K562 (cell line): ENCODE data around the gene GFRA4. TPM values are rescaled to one million over a fixed set of nuclear protein-coding genes. Genes with fewer than 3 reads are reported as not detected.

Experiments used
- MCM7 ChIP-seq, 2 experiments: fragments of 450-650 bp; IDR thresholded peaks; 2 replicates each; pipeline ENCODE4 v1.6.1; 2016 to 2018
- SMAD1 ChIP-seq: fragments of 150-350 bp; IDR thresholded peaks from 2 replicates; pipeline ENCODE4 v1.6.1; 2014; ENCODE audit warnings: low read length, low read depth; ENCODE audit not compliant: partially characterized antibody
- SMARCC2 ChIP-seq: fragments of 450-650 bp; IDR thresholded peaks from 2 replicates; pipeline ENCODE4 v1.6.1; 2017; ENCODE audit warnings: antibody characterized with exemption, moderate library complexity, mild to moderate bottlenecking, low read depth
- SMC3 ChIP-seq: conservative IDR thresholded peaks from 2 replicates; pipeline ENCODE4 v1.6.1; 2011; ENCODE audit warnings: low read depth, low read length, improper control_type of control experiment; ENCODE audit not compliant: insufficient read depth
- ZC3H11A ChIP-seq: IDR thresholded peaks from 2 replicates; pipeline ENCODE4 v1.6.1; 2012; ENCODE audit warnings: low read depth, low read length, improper control_type of control experiment
- ZNF324 ChIP-seq: fragments of 250-450 bp; sonication (Bioruptor Pico); IDR thresholded peaks from 2 replicates; pipeline ENCODE4 v1.4.0; 2020; ENCODE audit warnings: mild to moderate bottlenecking
- ZNF41 ChIP-seq: fragments of 250-450 bp; sonication (Bioruptor Pico); conservative IDR thresholded peaks from 2 replicates; pipeline ENCODE4 v1.4.0; 2020; ENCODE audit warnings: mild to moderate bottlenecking
- ZNF57 ChIP-seq: fragments of 450-650 bp; formaldehyde crosslinking; IDR thresholded peaks from 2 replicates; pipeline ENCODE4 v1.4.0; 2020; ENCODE audit warnings: mild to moderate bottlenecking, moderate library complexity
- polyA plus RNA-seq, 8 experiments: library from polyadenylated mRNA; depleted of rRNA in 4 of 8; stranded (reverse) in 5 of 8; unstranded in 3 of 8; fragments of >200 nt; fragmentation: Nextera tagmentation in 2 of 8; fragmentation: Illumina TruSeq in 1 of 8; extraction: Ambion mirVana in 2 of 8; extraction: Trizol in 1 of 8; gene quantifications; 2 replicates each; pipeline versions ENCODE4 v1.2.1 to v1.2.3, GENCODE V29; 2011 to 2014; ENCODE audit warnings: inconsistent platforms in 1 of 8, missing spikeins in 1 of 8
- total RNA-seq, 7 experiments: library from RNA; depleted of rRNA in 6 of 7; stranded (reverse); fragments of >200 nt in 6 of 7; fragmentation: Illumina TruSeq in 2 of 7; extraction: Trizol in 2 of 7; gene quantifications; 2 replicates each; pipeline versions ENCODE4 v1.2.1 to v1.2.3, GENCODE V29; 2011 to 2021; ENCODE audit warnings: low replicate concordance in 1 of 7
- TF ChIP-seq, protein P1 (sequence below): fragments of 450-650 bp; IDR thresholded peaks from 2 replicates; pipeline ENCODE4 v1.6.1; 2016; ENCODE audit warnings: low read depth
- TF ChIP-seq, protein P2 (sequence below): fragments of 250-450 bp; sonication (Bioruptor Pico); IDR thresholded peaks from 2 replicates; pipeline ENCODE4 v1.4.0; 2020; ENCODE audit warnings: mild to moderate bottlenecking
- TF ChIP-seq, protein P3 (sequence below): sonication (generic); formaldehyde crosslinking; IDR thresholded peaks from 2 replicates; pipeline ENCODE4 v1.8.0; 2023; ENCODE audit warnings: mild to moderate bottlenecking, missing genetic modification reagents
- TF ChIP-seq, protein P4 (sequence below), 2 experiments: IDR thresholded peaks in 1 of 2; conservative IDR thresholded peaks in 1 of 2; 2 replicates each; pipeline ENCODE4 v1.6.1; 2016; ENCODE audit warnings: low read depth in 2 of 2, mild to moderate bottlenecking in 1 of 2, missing compliant biosample characterization in 1 of 2, missing genetic modification characterization in 1 of 2, moderate library complexity in 1 of 2

GFRA4 gene
- total and polyA plus RNA-seq, 9 of the 15 experiments (the other 6 are each of a cell fraction or from before 2014, with no cell fraction given), result not detected

DNA sequence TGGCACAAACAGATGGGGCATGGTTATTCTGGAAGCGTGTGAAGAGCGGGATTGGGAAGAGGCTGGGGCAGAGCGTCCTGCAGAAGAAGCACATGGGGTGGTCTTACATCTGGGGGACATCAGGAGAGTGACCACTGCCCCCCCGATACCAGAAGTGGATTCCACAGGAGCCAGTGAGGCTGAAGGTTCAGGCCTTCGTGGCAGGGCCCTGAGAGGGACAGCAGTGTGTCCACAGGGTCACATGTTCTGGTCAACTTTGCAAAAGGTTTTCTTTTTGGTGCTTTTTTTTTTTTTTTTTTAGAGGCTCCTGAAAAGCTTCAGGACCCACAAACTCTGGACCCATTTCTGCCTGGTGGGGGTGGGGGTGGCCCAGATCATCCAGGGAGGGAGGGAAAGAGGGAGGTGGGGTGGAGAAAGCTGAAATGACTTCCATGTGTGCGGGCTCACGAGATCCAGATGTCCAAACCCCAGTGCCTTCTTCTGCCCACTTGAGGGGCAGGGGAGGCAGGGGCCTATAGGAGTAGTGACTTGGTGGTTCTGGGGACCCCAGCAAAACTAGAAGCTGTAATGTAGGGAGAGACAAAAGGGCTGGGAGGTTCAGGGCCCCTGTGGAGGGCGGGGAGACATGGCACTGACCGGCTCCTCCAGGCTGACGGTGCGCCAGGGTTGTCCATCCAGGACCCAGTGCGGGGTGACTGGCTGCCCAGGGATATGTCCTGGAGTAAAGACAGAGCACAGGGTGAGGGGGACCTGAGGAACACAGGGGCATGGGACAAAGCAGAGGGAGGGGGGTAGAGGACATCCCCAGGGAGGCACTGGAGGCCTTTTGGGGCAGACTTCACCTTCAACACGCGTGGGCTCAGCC lies 15.9 kb upstream of the GFRA4 start (continued):
- TF ChIP-seq, protein P1, sequence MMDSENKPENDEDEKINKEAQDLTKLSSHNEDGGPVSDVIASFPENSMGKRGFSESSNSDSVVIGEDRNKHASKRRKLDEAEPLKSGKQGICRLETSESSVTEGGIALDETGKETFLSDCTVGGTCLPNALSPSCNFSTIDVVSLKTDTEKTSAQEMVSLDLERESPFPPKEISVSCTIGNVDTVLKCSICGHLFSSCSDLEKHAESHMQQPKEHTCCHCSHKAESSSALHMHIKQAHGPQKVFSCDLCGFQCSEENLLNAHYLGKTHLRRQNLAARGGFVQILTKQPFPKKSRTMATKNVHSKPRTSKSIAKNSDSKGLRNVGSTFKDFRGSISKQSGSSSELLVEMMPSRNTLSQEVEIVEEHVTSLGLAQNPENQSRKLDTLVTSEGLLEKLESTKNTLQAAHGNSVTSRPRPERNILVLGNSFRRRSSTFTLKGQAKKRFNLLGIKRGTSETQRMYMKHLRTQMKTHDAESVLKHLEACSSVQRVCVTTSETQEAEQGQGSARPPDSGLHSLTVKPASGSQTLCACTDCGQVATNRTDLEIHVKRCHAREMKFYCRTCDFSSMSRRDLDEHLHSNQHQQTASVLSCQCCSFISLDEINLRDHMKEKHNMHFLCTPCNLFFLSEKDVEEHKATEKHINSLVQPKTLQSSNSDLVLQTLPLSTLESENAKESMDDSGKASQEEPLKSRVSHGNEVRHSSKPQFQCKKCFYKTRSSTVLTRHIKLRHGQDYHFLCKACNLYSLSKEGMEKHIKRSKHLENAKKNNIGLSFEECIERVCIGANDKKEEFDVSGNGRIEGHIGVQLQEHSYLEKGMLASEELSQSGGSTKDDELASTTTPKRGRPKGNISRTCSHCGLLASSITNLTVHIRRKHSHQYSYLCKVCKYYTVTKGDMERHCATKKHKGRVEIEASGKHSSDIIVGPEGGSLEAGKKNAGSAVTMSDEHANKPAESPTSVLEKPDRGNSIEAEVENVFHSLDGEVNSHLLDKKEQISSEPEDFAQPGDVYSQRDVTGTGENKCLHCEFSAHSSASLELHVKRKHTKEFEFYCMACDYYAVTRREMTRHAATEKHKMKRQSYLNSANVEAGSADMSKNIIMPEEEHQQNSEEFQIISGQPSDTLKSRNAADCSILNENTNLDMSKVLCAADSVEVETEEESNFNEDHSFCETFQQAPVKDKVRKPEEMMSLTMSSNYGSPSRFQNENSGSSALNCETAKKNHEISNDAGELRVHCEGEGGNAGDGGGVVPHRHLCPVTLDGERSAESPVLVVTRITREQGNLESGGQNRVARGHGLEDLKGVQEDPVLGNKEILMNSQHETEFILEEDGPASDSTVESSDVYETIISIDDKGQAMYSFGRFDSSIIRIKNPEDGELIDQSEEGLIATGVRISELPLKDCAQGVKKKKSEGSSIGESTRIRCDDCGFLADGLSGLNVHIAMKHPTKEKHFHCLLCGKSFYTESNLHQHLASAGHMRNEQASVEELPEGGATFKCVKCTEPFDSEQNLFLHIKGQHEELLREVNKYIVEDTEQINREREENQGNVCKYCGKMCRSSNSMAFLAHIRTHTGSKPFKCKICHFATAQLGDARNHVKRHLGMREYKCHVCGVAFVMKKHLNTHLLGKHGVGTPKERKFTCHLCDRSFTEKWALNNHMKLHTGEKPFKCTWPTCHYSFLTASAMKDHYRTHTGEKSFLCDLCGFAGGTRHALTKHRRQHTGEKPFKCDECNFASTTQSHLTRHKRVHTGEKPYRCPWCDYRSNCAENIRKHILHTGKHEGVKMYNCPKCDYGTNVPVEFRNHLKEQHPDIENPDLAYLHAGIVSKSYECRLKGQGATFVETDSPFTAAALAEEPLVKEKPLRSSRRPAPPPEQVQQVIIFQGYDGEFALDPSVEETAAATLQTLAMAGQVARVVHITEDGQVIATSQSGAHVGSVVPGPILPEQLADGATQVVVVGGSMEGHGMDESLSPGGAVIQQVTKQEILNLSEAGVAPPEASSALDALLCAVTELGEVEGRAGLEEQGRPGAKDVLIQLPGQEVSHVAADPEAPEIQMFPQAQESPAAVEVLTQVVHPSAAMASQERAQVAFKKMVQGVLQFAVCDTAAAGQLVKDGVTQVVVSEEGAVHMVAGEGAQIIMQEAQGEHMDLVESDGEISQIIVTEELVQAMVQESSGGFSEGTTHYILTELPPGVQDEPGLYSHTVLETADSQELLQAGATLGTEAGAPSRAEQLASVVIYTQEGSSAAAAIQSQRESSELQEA, result no peak
- TF ChIP-seq, protein P2, sequence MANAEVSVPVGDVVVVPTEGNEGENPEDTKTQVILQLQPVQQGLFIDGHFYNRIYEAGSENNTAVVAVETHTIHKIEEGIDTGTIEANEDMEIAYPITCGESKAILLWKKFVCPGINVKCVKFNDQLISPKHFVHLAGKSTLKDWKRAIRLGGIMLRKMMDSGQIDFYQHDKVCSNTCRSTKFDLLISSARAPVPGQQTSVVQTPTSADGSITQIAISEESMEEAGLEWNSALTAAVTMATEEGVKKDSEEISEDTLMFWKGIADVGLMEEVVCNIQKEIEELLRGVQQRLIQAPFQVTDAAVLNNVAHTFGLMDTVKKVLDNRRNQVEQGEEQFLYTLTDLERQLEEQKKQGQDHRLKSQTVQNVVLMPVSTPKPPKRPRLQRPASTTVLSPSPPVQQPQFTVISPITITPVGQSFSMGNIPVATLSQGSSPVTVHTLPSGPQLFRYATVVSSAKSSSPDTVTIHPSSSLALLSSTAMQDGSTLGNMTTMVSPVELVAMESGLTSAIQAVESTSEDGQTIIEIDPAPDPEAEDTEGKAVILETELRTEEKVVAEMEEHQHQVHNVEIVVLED (CRISPR knock-in tag), result no peak
- TF ChIP-seq ZNF324 (CRISPR knock-in tag), result no peak
- no peak for TF ChIP-seq SMC3
- no peak for TF ChIP-seq ZC3H11A
- no peak for TF ChIP-seq ZNF57 (CRISPR knock-in tag)
- TF ChIP-seq, protein P3, sequence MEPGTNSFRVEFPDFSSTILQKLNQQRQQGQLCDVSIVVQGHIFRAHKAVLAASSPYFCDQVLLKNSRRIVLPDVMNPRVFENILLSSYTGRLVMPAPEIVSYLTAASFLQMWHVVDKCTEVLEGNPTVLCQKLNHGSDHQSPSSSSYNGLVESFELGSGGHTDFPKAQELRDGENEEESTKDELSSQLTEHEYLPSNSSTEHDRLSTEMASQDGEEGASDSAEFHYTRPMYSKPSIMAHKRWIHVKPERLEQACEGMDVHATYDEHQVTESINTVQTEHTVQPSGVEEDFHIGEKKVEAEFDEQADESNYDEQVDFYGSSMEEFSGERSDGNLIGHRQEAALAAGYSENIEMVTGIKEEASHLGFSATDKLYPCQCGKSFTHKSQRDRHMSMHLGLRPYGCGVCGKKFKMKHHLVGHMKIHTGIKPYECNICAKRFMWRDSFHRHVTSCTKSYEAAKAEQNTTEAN, result no peak
- TF ChIP-seq MCM7 (IDR thresholded peaks at IDR 0.05), result no peak
- TF ChIP-seq, protein P4, sequence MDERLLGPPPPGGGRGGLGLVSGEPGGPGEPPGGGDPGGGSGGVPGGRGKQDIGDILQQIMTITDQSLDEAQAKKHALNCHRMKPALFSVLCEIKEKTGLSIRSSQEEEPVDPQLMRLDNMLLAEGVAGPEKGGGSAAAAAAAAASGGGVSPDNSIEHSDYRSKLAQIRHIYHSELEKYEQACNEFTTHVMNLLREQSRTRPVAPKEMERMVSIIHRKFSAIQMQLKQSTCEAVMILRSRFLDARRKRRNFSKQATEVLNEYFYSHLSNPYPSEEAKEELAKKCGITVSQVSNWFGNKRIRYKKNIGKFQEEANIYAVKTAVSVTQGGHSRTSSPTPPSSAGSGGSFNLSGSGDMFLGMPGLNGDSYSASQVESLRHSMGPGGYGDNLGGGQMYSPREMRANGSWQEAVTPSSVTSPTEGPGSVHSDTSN (CRISPR knock-in tag; IDR thresholded peaks at IDR 0.05; ENCODE audit: low read depth), result no peak
- TF ChIP-seq, protein P4 (tag; conservative IDR thresholded peaks at IDR 0.05; ENCODE audit: low read depth), result no peak
- no peak for TF ChIP-seq SMAD1
- no peak for TF ChIP-seq ZNF41 (CRISPR knock-in tag)
- TF ChIP-seq SMARCC2, result no peak
